Astrocyte of the cerebellum (primary cell): Measurements from ENCODE around the gene NCCRP1.
"Not testable (repeated sequence)": the region's sequence is repeated elsewhere in the genome, so short reads cannot be mapped to it uniquely, and the experiment has no call there.

Experiments used
- DNase-seq: peaks from one replicate; pipeline ENCODE4 v3.0.0-alpha.2; 2011; ENCODE audit warnings: low read depth
- H3K4me3 ChIP-seq: 2 replicates; pipeline ENCODE4 v1.5.1; 2011; ENCODE audit warnings: mild to moderate bottlenecking, low read depth, low read length, moderate library complexity
- CTCF ChIP-seq: IDR thresholded peaks from 2 replicates; pipeline ENCODE4 v1.5.1; 2012; ENCODE audit warnings: low read length, low read depth, moderate library complexity, mild to moderate bottlenecking; ENCODE audit errors: missing control alignments
- in situ Hi-C: cut with HindIII; loops from 2 replicates; pipeline ENCODE4 v1.10.0; 2017; ENCODE audit warnings: low sequenced_read_pairs

The NCCRP1 gene

GRCh38 chr19:39238209-39238608 is 41.4 kb downstream of the NCCRP1 start:
- H3K4me3 ChIP-seq, result no peak overlapping the region
- DNase-seq, result no peak
- in situ Hi-C loops, result no loop called here
- TF ChIP-seq CTCF, result no peak

GRCh38 chr19:39238944-39239343 is 42.2 kb downstream of the NCCRP1 start:
- no peak for TF ChIP-seq CTCF
- H3K4me3 ChIP-seq, result no peak overlapping the region
- DNase-seq, result no peak
- in situ Hi-C loops, result no loop called here

- TF ChIP-seq CTCF, result no peak
- H3K4me3 ChIP-seq, result no peak overlapping the region
- no peak for DNase-seq
- in situ Hi-C loops, result no loop called here
Observed at GRCh38 chr19:39240421-39240820, 43.7 kb downstream of the NCCRP1 start.

GRCh38 chr19:39243741-39244140 is 47.0 kb downstream of the NCCRP1 start:
- in situ Hi-C loops, H3K4me3 ChIP-seq, DNase-seq: not testable (repeated sequence)

- H3K4me3 ChIP-seq, DNase-seq, in situ Hi-C loops: not testable (repeated sequence)
Observed at GRCh38 chr19:39244410-39245100, 47.8 kb downstream of the NCCRP1 start, which contains the start of gene IFNL3. Gene IFNL3, minus strand, starts transcription at chr19:39245006. Its CDS starts 39 bp downstream, at chr19:39244967.

GRCh38 chr19:39245166-39245565 is 48.4 kb downstream of the NCCRP1 start:
- DNase-seq, in situ Hi-C loops, H3K4me3 ChIP-seq: not testable (repeated sequence)

- TF ChIP-seq CTCF, result no peak
- in situ Hi-C loops, result no loop called here
- no peak overlapping the region for H3K4me3 ChIP-seq
- DNase-seq, result no peak
Observed at GRCh38 chr19:39246951-39247669, 50.3 kb downstream of the NCCRP1 start.
